ENCODE measurements around the gene FBXL20. TPM values are rescaled to one million over a fixed set of nuclear protein-coding genes. Genes with fewer than 3 reads are reported as not detected.

Gene FBXL20
- total and polyA plus RNA-seq, 10 of the 15 experiments (the other 5 are each of a cell fraction or from before 2014, with no cell fraction given), result 1.2 to 8.3 (median 4.4) TPM

- Histone ChIP-seq H2AFZ (ENCODE audit: control insufficient read depth, low read depth, low read length) (no peak overlapping the region), H3K9ac (ENCODE audit: control insufficient read depth, insufficient read depth, low read length) (no peak overlapping the region), H3K9me3 (replicated peaks; ENCODE audit: control insufficient read depth, insufficient read depth, low read length) (no peaks in the 10 kb centered on the region), H3K4me3 (no peak overlapping the region), H4K20me1 (ENCODE audit: control insufficient read depth, insufficient read depth) (no peaks in the 10 kb centered on the region), H3K79me2 (ENCODE audit: control insufficient read depth, insufficient read depth, low read length) (no peaks in the 10 kb centered on the region), H3K4me2 (ENCODE audit: control insufficient read depth, insufficient read depth) (no peak overlapping the region), H3K27me3 (replicated peaks in 1 of 2; ENCODE audit: control insufficient read depth in 2 of 2, insufficient read depth in 2 of 2, low read length in 1 of 2) (no peaks in the 10 kb centered on the region), H3K36me3 (ENCODE audit: control insufficient read depth in 2 of 2, insufficient read depth in 2 of 2, low read length in 1 of 2) (peaks cover 0 to 4% of the 10 kb centered on the region in 2 experiments; a peak in 1 of 4 replicates), H3K27ac (ENCODE audit: control insufficient read depth, insufficient read depth) (no peak overlapping the region), H3K4me1 (ENCODE audit: control insufficient read depth, insufficient read depth, low read length) (no peaks in the 10 kb centered on the region)
- ChIA-PET SMC1A (ENCODE audit: uncharacterized antibody, unreplicated experiment) (interaction anchor here (0.6 to 1.5 kb wide), 3 partner anchors 20 to 896 kb away, joined by 3 to 4 read pairs (median 3); no protein-coding TSS in a partner anchor), CTCF (interaction anchor here (0.6 to 1.6 kb wide), 4 partner anchors 11 to 970 kb away, joined by 3 to 4 read pairs (median 4); no protein-coding TSS in a partner anchor), RAD21 (ENCODE audit: unreplicated experiment) (no interaction called here), POLR2A (no interaction called here)
- WGBS (ENCODE audit: insufficient coverage, insufficient replicate concordance, low lambda C conversion rate, missing lambda C conversion rate), result 93% methylated on average over 5 of the region's 5 CpGs
- DNase-seq (ENCODE audit: low read depth, low spot score), result no peak
- intact Hi-C loops (cut with micrococcal nuclease; ENCODE audit: unreplicated experiment) (loop anchor here (10.0 kb wide), 1 partner anchor 60 kb away; no protein-coding TSS in a partner anchor), in situ Hi-C loops (cut with MboI) (no loop called here)
- TF ChIP-seq RUNX3 (IDR thresholded peaks at IDR 0.05; ENCODE audit: low read length), result no peak
- no peak for ATAC-seq
- no peak for FAIRE-seq
- BruUV-seq (replicated peaks), result no TSS peak
Observed at GRCh38 chr17:39284685-39285084, 116.7 kb downstream of the FBXL20 start.

- no peaks in the 10 kb centered on the region for H3K9me3 ChIP-seq (replicated peaks; ENCODE audit: control insufficient read depth, insufficient read depth, low read length)
- H3K4me2 ChIP-seq (ENCODE audit: control insufficient read depth, insufficient read depth), result no peak overlapping the region
- H3K27me3 ChIP-seq (replicated peaks in 1 of 2; ENCODE audit: control insufficient read depth in 2 of 2, insufficient read depth in 2 of 2, low read length in 1 of 2), result no peaks in the 10 kb centered on the region
- peaks cover 0 to 4% of the 10 kb centered on the region in 2 experiments; a peak in 2 of 4 replicates for H3K36me3 ChIP-seq (ENCODE audit: control insufficient read depth in 2 of 2, insufficient read depth in 2 of 2, low read length in 1 of 2)
- FAIRE-seq (no peak), DNase-seq (ENCODE audit: low read depth, low spot score) (no peak), ATAC-seq (no peak)
- WGBS (ENCODE audit: insufficient coverage, insufficient replicate concordance, low lambda C conversion rate, missing lambda C conversion rate), result 100% methylated on average over 1 of the region's 1 CpG
- in situ Hi-C loops (cut with MboI) (no loop called here), intact Hi-C loops (cut with micrococcal nuclease; ENCODE audit: unreplicated experiment) (loop anchor here (10.0 kb wide), 1 partner anchor 61 kb away; no protein-coding TSS in a partner anchor)
- no peaks in the 10 kb centered on the region for H4K20me1 ChIP-seq (ENCODE audit: control insufficient read depth, insufficient read depth)
- BruUV-seq (replicated peaks), result no TSS peak
- H2AFZ ChIP-seq (ENCODE audit: control insufficient read depth, low read depth, low read length), result no peak overlapping the region
- ChIA-PET SMC1A (ENCODE audit: uncharacterized antibody, unreplicated experiment) (interaction anchor here (0.7 to 1.5 kb wide), 4 partner anchors 9 to 164 kb away, joined by 3 to 4 read pairs (median 4); no protein-coding TSS in a partner anchor), CTCF (interaction anchor here (0.6 to 2.2 kb wide), 4 partner anchors 10 to 339 kb away, joined by 3 to 14 read pairs (median 4); no protein-coding TSS in a partner anchor), POLR2A (no interaction called here), RAD21 (ENCODE audit: unreplicated experiment) (no interaction called here)
- H3K79me2 ChIP-seq (ENCODE audit: control insufficient read depth, insufficient read depth, low read length), result no peaks in the 10 kb centered on the region
- no peak overlapping the region for H3K27ac ChIP-seq (ENCODE audit: control insufficient read depth, insufficient read depth)
- no peak overlapping the region for H3K4me3 ChIP-seq
- H3K4me1 ChIP-seq (ENCODE audit: control insufficient read depth, insufficient read depth, low read length), result no peaks in the 10 kb centered on the region
- H3K9ac ChIP-seq (ENCODE audit: control insufficient read depth, insufficient read depth, low read length), result no peak overlapping the region
- TF ChIP-seq PRDM15 (CRISPR knock-in tag; IDR thresholded peaks at IDR 0.05) (no peak), HDAC6 (IDR thresholded peaks at IDR 0.05; ENCODE audit: unreplicated experiment) (no peak), NR2F1 (conservative IDR thresholded peaks at IDR 0.05) (no peak), SMAD5 (IDR thresholded peaks at IDR 0.05; ENCODE audit: low read depth) (no peak), CHD4 (IDR thresholded peaks at IDR 0.05) (no peak), NFXL1 (IDR thresholded peaks at IDR 0.05; ENCODE audit: borderline replicate concordance) (no peak), RBBP5 (conservative IDR thresholded peaks at IDR 0.05) (no peak), MYB (IDR thresholded peaks at IDR 0.05; ENCODE audit: borderline replicate concordance, low read depth, low read length) (no peak), POU2F2 (IDR thresholded peaks at IDR 0.05; ENCODE audit: borderline replicate concordance, low read depth, low read length) (no peak), POLR2AphosphoS5 (IDR thresholded peaks at IDR 0.05; ENCODE audit: low read length) (no peak), SMARCA5 (IDR thresholded peaks at IDR 0.05) (no peak), EP300 (IDR thresholded peaks at IDR 0.05; ENCODE audit: borderline replicate concordance in 1 of 2, control insufficient read depth in 1 of 2, low read depth in 2 of 2, low read length in 2 of 2) (no peak), IRF5 (IDR thresholded peaks at IDR 0.05; ENCODE audit: borderline replicate concordance) (no peak)
Observed at GRCh38 chr17:39283896-39284295, 117.5 kb downstream of the FBXL20 start.

All from GM12878 (cell line).